ENCODE data around the gene SFSWAP. TPM values are rescaled to one million over a fixed set of nuclear protein-coding genes. Genes with fewer than 3 reads are reported as not detected.

SFSWAP gene
- polyA plus RNA-seq, 1 donor from 2014 or later, result 56.6 TPM

- no peaks in the 10 kb centered on the region for H3K9me3 ChIP-seq (ENCODE audit: low read length)
These were observed 117.2 kb downstream of the SFSWAP start, which contains the start of gene MMP17 for GRCh38 chr12:131827961-131828534. MMP17 (plus strand) TSS chr12:131828393; CDS start chr12:131828495, 102 bp downstream.

GRCh38 chr12:131828671-131829355, 117.9 kb downstream of the SFSWAP start:
- H3K9ac ChIP-seq (ENCODE audit: low read length), result peak overlapping the region; percentile 75
- H4K20me1 ChIP-seq (ENCODE audit: insufficient read depth), result no peaks in the 10 kb centered on the region
- H3K9me3 ChIP-seq (ENCODE audit: low read length), result no peaks in the 10 kb centered on the region
- peak overlapping the region; percentile 82 for H3K4me3 ChIP-seq (ENCODE audit: low read length)
- peak overlapping the region; percentile 86 for H3K4me2 ChIP-seq (ENCODE audit: low read length)
- H2AFZ ChIP-seq (ENCODE audit: low read depth, low read length), result no peak overlapping the region
- TF ChIP-seq, protein P1, sequence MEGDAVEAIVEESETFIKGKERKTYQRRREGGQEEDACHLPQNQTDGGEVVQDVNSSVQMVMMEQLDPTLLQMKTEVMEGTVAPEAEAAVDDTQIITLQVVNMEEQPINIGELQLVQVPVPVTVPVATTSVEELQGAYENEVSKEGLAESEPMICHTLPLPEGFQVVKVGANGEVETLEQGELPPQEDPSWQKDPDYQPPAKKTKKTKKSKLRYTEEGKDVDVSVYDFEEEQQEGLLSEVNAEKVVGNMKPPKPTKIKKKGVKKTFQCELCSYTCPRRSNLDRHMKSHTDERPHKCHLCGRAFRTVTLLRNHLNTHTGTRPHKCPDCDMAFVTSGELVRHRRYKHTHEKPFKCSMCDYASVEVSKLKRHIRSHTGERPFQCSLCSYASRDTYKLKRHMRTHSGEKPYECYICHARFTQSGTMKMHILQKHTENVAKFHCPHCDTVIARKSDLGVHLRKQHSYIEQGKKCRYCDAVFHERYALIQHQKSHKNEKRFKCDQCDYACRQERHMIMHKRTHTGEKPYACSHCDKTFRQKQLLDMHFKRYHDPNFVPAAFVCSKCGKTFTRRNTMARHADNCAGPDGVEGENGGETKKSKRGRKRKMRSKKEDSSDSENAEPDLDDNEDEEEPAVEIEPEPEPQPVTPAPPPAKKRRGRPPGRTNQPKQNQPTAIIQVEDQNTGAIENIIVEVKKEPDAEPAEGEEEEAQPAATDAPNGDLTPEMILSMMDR (IDR thresholded peaks at IDR 0.05; ENCODE audit: poor library complexity, severe bottlenecking), result peak; percentile 7
- TF ChIP-seq RAD21 (conservative IDR thresholded peaks at IDR 0.05), result peak; percentile 16
- TF ChIP-seq EZH2 (IDR thresholded peaks at IDR 0.05; ENCODE audit: borderline replicate concordance, insufficient read depth, low read length, poor library complexity, severe bottlenecking), result no peak
- no peak for TF ChIP-seq POLR2AphosphoS5 (IDR thresholded peaks at IDR 0.05)
- peak; percentile 41 for TF ChIP-seq MXI1 (conservative IDR thresholded peaks at IDR 0.05; ENCODE audit: poor library complexity, severe bottlenecking)
- H3K79me2 ChIP-seq (replicated peaks; ENCODE audit: insufficient read depth, low read length), result peaks cover 7% of the 10 kb centered on the region
- H3K27ac ChIP-seq (ENCODE audit: low read length), result no peak overlapping the region
- H3K9me2 ChIP-seq (ENCODE audit: insufficient read depth, low read length), result no peaks in the 10 kb centered on the region
- H3K27me3 ChIP-seq (ENCODE audit: insufficient read depth, low read depth, low read length), result no peaks in the 10 kb centered on the region
- no peaks in the 10 kb centered on the region for H3K36me3 ChIP-seq (ENCODE audit: insufficient read depth, low read length)
- H3F3A ChIP-seq (ENCODE audit: insufficient read depth, low read length, poor library complexity, severe bottlenecking), result no peaks in the 10 kb centered on the region

More at GRCh38 chr12:131827961-131828534, 117.2 kb downstream of the SFSWAP start, which contains the start of gene MMP17:
- Histone ChIP-seq H3F3A (ENCODE audit: insufficient read depth, low read length, poor library complexity, severe bottlenecking) (no peaks in the 10 kb centered on the region), H3K4me2 (ENCODE audit: low read length) (peak within 1 kb of the TSS; percentile 86), H3K36me3 (ENCODE audit: insufficient read depth, low read length) (no peaks in the 10 kb centered on the region), H4K20me1 (ENCODE audit: insufficient read depth) (no peaks in the 10 kb centered on the region), H3K9ac (ENCODE audit: low read length) (peak within 1 kb of the TSS; percentile 75), H3K9me2 (ENCODE audit: insufficient read depth, low read length) (no peaks in the 10 kb centered on the region), H3K79me2 (replicated peaks; ENCODE audit: insufficient read depth, low read length) (peaks cover 4% of the 10 kb centered on the region), H2AFZ (ENCODE audit: low read depth, low read length) (no peak within 1 kb of the TSS), H3K4me3 (ENCODE audit: low read length) (peak within 1 kb of the TSS; percentile 82), H3K27me3 (ENCODE audit: insufficient read depth, low read depth, low read length) (no peaks in the 10 kb centered on the region), H3K27ac (ENCODE audit: low read length) (no peak within 1 kb of the TSS)
- TF ChIP-seq, protein P1 (IDR thresholded peaks at IDR 0.05; ENCODE audit: poor library complexity, severe bottlenecking), result peak; percentile 49
- TF ChIP-seq POLR2AphosphoS5 (IDR thresholded peaks at IDR 0.05) (peak; percentile 72), REST (IDR thresholded peaks at IDR 0.05; ENCODE audit: borderline replicate concordance) (no peak), MXI1 (conservative IDR thresholded peaks at IDR 0.05; ENCODE audit: poor library complexity, severe bottlenecking) (peak; percentile 78), RAD21 (conservative IDR thresholded peaks at IDR 0.05) (no peak), EZH2 (IDR thresholded peaks at IDR 0.05; ENCODE audit: borderline replicate concordance, insufficient read depth, low read length, poor library complexity, severe bottlenecking) (no peak), EP300 (conservative IDR thresholded peaks at IDR 0.05; ENCODE audit: poor library complexity, severe bottlenecking) (no peak), TAF1 (IDR thresholded peaks at IDR 0.05; ENCODE audit: low read depth) (no peak), SMC3 (conservative IDR thresholded peaks at IDR 0.05; ENCODE audit: poor library complexity) (peak; percentile 19)

Data from neural cell (in vitro differentiated cells).